Activated naive CD4-positive, alpha-beta T cell (primary cell): ENCODE measurements around the gene LIG4.

Source experiments
- DNase-seq, 4 experiments: peaks; one replicate each; lab custom pipeline; 2025; lab: John Stamatoyannopoulos, UW

The LIG4 gene

DNA sequence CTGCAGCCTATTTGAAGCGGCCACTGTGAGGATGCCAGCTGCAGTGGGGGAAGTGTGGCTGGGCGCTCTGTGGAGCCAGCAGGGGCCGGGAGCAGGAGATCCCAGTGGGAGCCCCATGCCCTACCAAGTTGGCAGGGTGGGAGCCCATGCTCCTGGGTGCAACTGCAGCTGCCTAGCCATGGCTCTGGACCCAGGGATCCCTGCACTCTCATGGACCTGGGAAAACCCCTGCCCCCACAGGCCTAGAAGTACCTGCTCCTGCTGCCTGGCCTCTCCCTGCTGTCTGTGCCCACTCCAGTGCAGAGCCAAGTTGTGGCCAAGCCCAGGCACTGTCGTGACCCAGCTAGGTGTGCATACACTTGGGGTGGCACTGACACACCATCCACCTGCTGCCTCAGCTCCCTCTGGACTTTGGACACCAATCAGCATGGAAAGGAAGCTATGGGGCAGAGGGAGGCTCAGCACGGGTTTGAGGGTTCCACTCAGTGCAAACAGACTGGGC is 20.9 kb downstream of the LIG4 start:
- no peak for DNase-seq

- no peak for DNase-seq
These were observed 21.5 kb downstream of the LIG4 start for GRCh38 chr13:108193806-108194205.

- no peak for DNase-seq
These were observed 24.4 kb downstream of the LIG4 start for GRCh38 chr13:108190897-108191296.

GRCh38 chr13:108188260-108188659 is 27.1 kb downstream of the LIG4 start:
- DNase-seq, result no peak

DNA sequence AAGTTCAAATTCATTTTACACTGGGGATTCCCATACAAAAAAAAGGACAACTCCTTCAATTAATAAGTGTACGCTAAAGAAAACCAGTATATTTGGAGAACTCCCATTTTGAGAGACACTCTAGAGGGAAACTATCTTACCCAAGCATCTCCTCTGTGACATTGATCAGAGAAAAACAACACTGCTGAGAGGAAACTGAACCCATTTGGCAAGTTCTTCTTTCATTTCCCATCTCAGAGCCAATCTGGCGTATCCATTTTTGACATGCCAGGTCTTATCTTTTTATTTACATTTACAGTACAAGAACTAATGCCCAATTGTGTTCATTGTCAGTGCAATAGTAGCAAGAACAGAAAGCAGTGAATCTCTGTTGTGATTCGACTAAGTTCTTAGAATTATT is 30.1 kb downstream of the LIG4 start:
- DNase-seq, result no peak

GRCh38 chr13:108182652-108183051 is 32.7 kb downstream of the LIG4 start:
- DNase-seq, result no peak

DNA sequence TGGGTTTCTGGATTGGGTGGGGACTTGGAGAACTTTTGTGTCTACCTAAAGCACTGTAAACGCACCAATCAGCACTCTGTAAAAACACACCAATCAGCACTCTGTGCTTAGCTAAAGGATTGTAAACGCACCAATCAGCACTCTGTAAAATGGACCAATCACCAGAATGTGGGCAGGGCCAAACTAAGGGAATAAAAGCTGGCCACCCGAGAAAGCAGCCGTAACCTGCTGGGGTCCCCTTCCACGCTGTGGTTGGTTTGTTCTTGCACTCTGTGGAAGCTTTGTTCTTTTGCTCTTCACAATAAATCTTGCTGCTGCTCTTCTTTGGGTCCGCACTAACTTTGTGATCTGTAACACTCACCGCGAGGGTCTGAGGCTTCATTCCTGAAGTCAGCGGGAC is 37.3 kb downstream of the LIG4 start:
- no peak for DNase-seq

DNA sequence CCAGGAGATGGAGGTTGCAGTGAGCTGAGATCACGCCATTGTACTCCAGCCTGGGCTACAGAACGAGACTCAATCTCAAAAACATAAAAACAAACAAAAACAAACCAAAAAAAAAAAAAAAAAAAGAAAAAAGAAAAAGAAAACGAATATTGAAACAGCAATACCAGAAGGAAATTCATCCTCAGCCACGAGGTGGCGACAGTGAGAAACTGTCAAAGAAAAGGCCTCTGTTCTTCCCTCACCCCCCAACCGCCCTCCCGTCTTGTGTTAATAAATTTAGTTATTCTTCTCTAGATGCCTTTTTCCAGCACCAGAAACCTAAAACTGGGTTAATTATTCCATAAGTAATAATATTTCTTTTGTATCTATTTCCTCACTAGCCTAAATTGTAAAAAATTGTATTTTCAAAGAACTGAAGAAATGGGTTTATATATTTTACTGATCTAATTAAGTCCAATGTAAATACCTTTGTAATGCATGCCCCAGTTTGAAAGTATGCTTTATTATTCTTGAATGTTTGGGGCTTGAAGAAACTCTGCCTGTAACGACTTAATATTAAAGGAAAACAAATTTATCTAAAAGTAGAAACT is 38.6 kb downstream of the LIG4 start:
- peak in 3 of 4 experiments; percentile 7 to 38 (median 9) for DNase-seq

GRCh38 chr13:108168929-108169328 is 46.4 kb downstream of the LIG4 start:
- no peak for DNase-seq

GRCh38 chr13:108166078-108166477 is 49.3 kb downstream of the LIG4 start:
- DNase-seq, result no peak

DNA sequence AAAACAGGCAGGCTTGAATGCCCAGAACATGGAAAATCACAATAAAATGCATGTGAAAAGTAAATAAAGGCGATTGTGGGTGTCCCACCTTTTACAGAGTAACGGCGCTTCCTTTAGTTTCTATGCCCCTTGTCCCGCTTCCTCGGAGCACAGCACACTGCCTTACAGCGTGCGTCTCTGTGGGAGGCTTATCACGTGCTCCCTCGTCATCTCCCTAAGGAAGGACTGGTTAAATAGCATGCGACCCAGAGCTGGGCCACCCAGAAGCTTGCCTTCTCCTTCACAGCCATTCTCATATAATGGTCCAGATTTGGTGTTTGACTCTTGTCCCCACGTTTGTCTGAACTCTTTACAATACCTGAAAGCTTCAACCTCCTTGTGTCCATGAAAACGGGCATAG is 56.6 kb downstream of the LIG4 start:
- DNase-seq, result no peak
